K562 (cell line): ENCODE results near the gene BCAR3. TPM values are rescaled to one million over a fixed set of nuclear protein-coding genes. Genes with fewer than 3 reads are reported as not detected.

Experiments used
- ATAC-seq: fragments of 200-7000 bp; cut with Tn5 transposase; 3 replicates; pipeline ENCODE4 v1.9.1; 2020; ENCODE audit warnings: moderate library complexity
- BruUV-seq: library from RNA; stranded (reverse); fragments of 400-500 nt; replicated peaks from 2 replicates; lab custom pipeline; 2021; lab: Mats Ljungman, UMichigan
- CTCF ChIA-PET: fragments of 300-600 bp; formaldehyde crosslinking; extraction: SDS; loops from one replicate; lab custom pipeline; 2021; ENCODE audit warnings: low intra/inter-chr PET ratio; lab: Yijun Ruan, JAX
- POLR2A ChIA-PET: fragments of 300-600, 350-650 bp; sonication (Branson Sonifier 250); formaldehyde crosslinking; extraction: SDS; loops from one replicate; lab custom pipeline; 2021; ENCODE audit warnings: antibody characterized with exemption, inconsistent platforms; lab: Yijun Ruan, JAX
- DNase-seq, 4 experiments: peaks; one replicate each; pipeline versions ENCODE4 v3.0.0 to v3.0.0-alpha.2; 2011 to 2018; ENCODE audit warnings: low spot score in 3 of 4, mixed read lengths in 3 of 4; ENCODE audit errors: extremely low read depth in 1 of 4
- FAIRE-seq: peaks from 2 replicates; lab custom pipeline; 2011; peaks lifted over from hg19 to GRCh38; lab: Jason Lieb, UNC
- H2AFZ ChIP-seq: 2 replicates; pipeline ENCODE4 v1.6.0; 2011; ENCODE audit warnings: low read depth, low read length, control low read depth, inconsistent platforms
- H3K27ac ChIP-seq: fragments of 200-600 bp; 3 replicates; pipeline ENCODE4 v1.8.0; 2011; ENCODE audit warnings: low read depth, mild to moderate bottlenecking, control low read depth, inconsistent platforms, low read length, moderate library complexity, mixed read lengths; ENCODE audit errors: extremely low read depth
- H3K27me3 ChIP-seq, 2 experiments: fragments of 300-600 bp in 1 of 2; 2 replicates in 1 of 2; 3 replicates in 1 of 2; pipeline versions ENCODE4 v1.6.0 to v1.8.0; 2011; ENCODE audit warnings: inconsistent platforms in 2 of 2, low read length in 2 of 2, mild to moderate bottlenecking in 1 of 2, mixed read lengths in 1 of 2, moderate library complexity in 1 of 2; ENCODE audit not compliant: control insufficient read depth in 2 of 2, insufficient read depth in 2 of 2
- H3K36me3 ChIP-seq: fragments of 300-600 bp; 3 replicates; pipeline ENCODE4 v1.8.0; 2011; ENCODE audit warnings: mild to moderate bottlenecking, low read length, inconsistent platforms; ENCODE audit not compliant: control insufficient read depth, insufficient read depth
- H3K4me1 ChIP-seq, 2 experiments: fragments of 200-600 bp in 1 of 2; replicated peaks in 1 of 2; 2 replicates in 1 of 2; 3 replicates in 1 of 2; pipeline versions ENCODE4 v1.5.1 to v1.8.0; 2011; ENCODE audit warnings: inconsistent platforms in 2 of 2, low read length in 2 of 2, mild to moderate bottlenecking in 1 of 2, mixed read lengths in 1 of 2, moderate library complexity in 1 of 2; ENCODE audit not compliant: control insufficient read depth in 2 of 2, insufficient read depth in 2 of 2
- H3K4me2 ChIP-seq: 2 replicates; pipeline ENCODE4 v1.6.1; 2011; ENCODE audit warnings: low read length, control low read depth, inconsistent platforms, mixed read lengths; ENCODE audit not compliant: insufficient read depth
- H3K4me3 ChIP-seq: fragments of 200-600 bp; sonication (generic), shearing (Covaris generic); 2 replicates; pipeline ENCODE4 v1.5.1; 2016; ENCODE audit warnings: control low read depth, inconsistent platforms
- H3K79me2 ChIP-seq: fragments of 200-600 bp; 3 replicates; pipeline ENCODE4 v1.8.0; 2011; ENCODE audit warnings: low read length, inconsistent platforms; ENCODE audit not compliant: control insufficient read depth, insufficient read depth
- H3K9ac ChIP-seq, 2 experiments: 2 replicates each; pipeline versions ENCODE4 v1.6.0 to v1.6.1; 2011; ENCODE audit warnings: low read depth in 2 of 2, low read length in 2 of 2, control low read depth in 1 of 2, inconsistent platforms in 1 of 2, mild to moderate bottlenecking in 1 of 2, mixed read lengths in 1 of 2; ENCODE audit not compliant: insufficient read depth in 1 of 2
- H3K9me1 ChIP-seq: one replicate; pipeline ENCODE4 v1.6.0; 2011; ENCODE audit warnings: inconsistent platforms, mild to moderate bottlenecking, low read length, moderate library complexity; ENCODE audit not compliant: control insufficient read depth, insufficient read depth
- H3K9me3 ChIP-seq: replicated peaks from 2 replicates; pipeline ENCODE4 v1.5.1; 2011; ENCODE audit warnings: low read depth, low read length, inconsistent platforms; ENCODE audit not compliant: control insufficient read depth, insufficient read depth
- H4K20me1 ChIP-seq: replicated peaks from 2 replicates; pipeline ENCODE4 v1.6.1; 2011; ENCODE audit warnings: low read length, inconsistent platforms, mixed read lengths; ENCODE audit not compliant: control insufficient read depth, insufficient read depth
- E4F1 ChIP-seq: fragments of 250-450 bp; sonication (Bioruptor Pico); IDR thresholded peaks from 2 replicates; pipeline ENCODE4 v1.5.0; 2021; ENCODE audit warnings: mild to moderate bottlenecking, borderline replicate concordance
- OTX1 ChIP-seq: fragments of 450-650 bp; formaldehyde crosslinking; IDR thresholded peaks from 2 replicates; pipeline ENCODE4 v1.4.0; 2022; ENCODE audit warnings: mild to moderate bottlenecking
- POLR3G ChIP-seq: IDR thresholded peaks from 2 replicates; pipeline ENCODE4 v1.6.1; 2011; ENCODE audit not compliant: insufficient read length, insufficient replicate concordance; ENCODE audit errors: extremely low read depth
- PREB ChIP-seq: sonication (generic); formaldehyde crosslinking; IDR thresholded peaks from 2 replicates; pipeline ENCODE4 v1.8.1; 2023; ENCODE audit warnings: mild to moderate bottlenecking, missing genetic modification reagents
- RBM17 ChIP-seq: fragments of 200-400 bp; formaldehyde crosslinking; IDR thresholded peaks from 2 replicates; pipeline ENCODE4 v1.6.1; 2017; ENCODE audit warnings: low read depth, mild to moderate bottlenecking, low read length, borderline replicate concordance
- RFX1 ChIP-seq: fragments of 450-650 bp; IDR thresholded peaks from 2 replicates; pipeline ENCODE4 v1.6.1; 2016; ENCODE audit warnings: mild to moderate bottlenecking, moderate library complexity
- SMARCE1 ChIP-seq: fragments of 450-650 bp; IDR thresholded peaks from 2 replicates; pipeline ENCODE4 v1.7.1; 2016; ENCODE audit warnings: mild to moderate bottlenecking
- SRSF1 ChIP-seq: fragments of 200-400 bp; formaldehyde crosslinking; IDR thresholded peaks from 2 replicates; pipeline ENCODE4 v1.6.1; 2017; ENCODE audit warnings: mild to moderate bottlenecking, low read depth, low read length, moderate library complexity
- TARDBP ChIP-seq: fragments of 450-650 bp; IDR thresholded peaks from 2 replicates; pipeline ENCODE4 v1.6.1; 2016
- TBP ChIP-seq: optimal IDR thresholded peaks from 2 replicates; pipeline ENCODE3; 2011; ENCODE audit warnings: low read depth, low read length, improper control_type of control experiment
- ZNF121 ChIP-seq: sonication (generic); formaldehyde crosslinking; conservative IDR thresholded peaks from 2 replicates; pipeline ENCODE4 v1.8.0; 2022; ENCODE audit warnings: missing genetic modification reagents
- ZNF133 ChIP-seq: fragments of 250-450 bp; sonication (Bioruptor Pico); IDR thresholded peaks from 2 replicates; pipeline ENCODE4 v1.4.0; 2020; ENCODE audit warnings: mild to moderate bottlenecking
- ZNF232 ChIP-seq: sonication (generic); formaldehyde crosslinking; IDR thresholded peaks from 2 replicates; pipeline ENCODE4 v1.8.0; 2022; ENCODE audit warnings: mild to moderate bottlenecking, missing genetic modification reagents
- ZNF449 ChIP-seq: fragments of 250-450 bp; sonication (Bioruptor Pico); IDR thresholded peaks from 2 replicates; pipeline ENCODE4 v1.8.0; 2022; ENCODE audit warnings: moderate library complexity, mild to moderate bottlenecking, inconsistent platforms
- WGBS: fragments of 100-300 bp; shearing (Covaris generic); methylation state at CpG from one replicate; pipeline ENCODE4 v1.1.6; 2016; ENCODE audit warnings: low coverage, mixed read lengths; ENCODE audit not compliant: insufficient coverage; ENCODE audit errors: missing lambda C conversion rate; 5-methylcytosine and 5-hydroxymethylcytosine counted together
- in situ Hi-C: fragments of 300-500 bp; cut with MboI; formaldehyde crosslinking; loops from 4 replicates; pipeline ENCODE4 v1.15.0; 2018; ENCODE audit warnings: inconsistent platforms, mixed read lengths
- intact Hi-C: fragments of 100-400 bp; cut with micrococcal nuclease; formaldehyde crosslinking; loops from 2 replicates; pipeline ENCODE4 v1.14.2; 2022
- polyA plus RNA-seq, 8 experiments: library from polyadenylated mRNA; depleted of rRNA in 4 of 8; stranded (reverse) in 5 of 8; unstranded in 3 of 8; fragments of >200 nt; fragmentation: Nextera tagmentation in 2 of 8; fragmentation: Illumina TruSeq in 1 of 8; extraction: Ambion mirVana in 2 of 8; extraction: Trizol in 1 of 8; gene quantifications; 2 replicates each; pipeline versions ENCODE4 v1.2.1 to v1.2.3, GENCODE V29; 2011 to 2014; ENCODE audit warnings: inconsistent platforms in 1 of 8, missing spikeins in 1 of 8
- total RNA-seq, 7 experiments: library from RNA; depleted of rRNA in 6 of 7; stranded (reverse); fragments of >200 nt in 6 of 7; fragmentation: Illumina TruSeq in 2 of 7; extraction: Trizol in 2 of 7; gene quantifications; 2 replicates each; pipeline versions ENCODE4 v1.2.1 to v1.2.3, GENCODE V29; 2011 to 2021; ENCODE audit warnings: low replicate concordance in 1 of 7
- TF ChIP-seq, protein P1 (sequence below): fragments of 450-650 bp; IDR thresholded peaks from 2 replicates; pipeline ENCODE4 v1.6.1; 2016; ENCODE audit warnings: missing biosample characterization, missing genetic modification characterization

BCAR3 gene
- total and polyA plus RNA-seq, 9 of the 15 experiments (the other 6 are each of a cell fraction or from before 2014, with no cell fraction given) = 1.8 to 6.3 (median 3.8) TPM

GRCh38 chr1:93723110-93723509, 41.5 kb upstream of the BCAR3 start (continued):
- TF ChIP-seq E4F1 (CRISPR knock-in tag) = no peak
- TF ChIP-seq SMARCE1 = no peak
- TF ChIP-seq, protein P1, sequence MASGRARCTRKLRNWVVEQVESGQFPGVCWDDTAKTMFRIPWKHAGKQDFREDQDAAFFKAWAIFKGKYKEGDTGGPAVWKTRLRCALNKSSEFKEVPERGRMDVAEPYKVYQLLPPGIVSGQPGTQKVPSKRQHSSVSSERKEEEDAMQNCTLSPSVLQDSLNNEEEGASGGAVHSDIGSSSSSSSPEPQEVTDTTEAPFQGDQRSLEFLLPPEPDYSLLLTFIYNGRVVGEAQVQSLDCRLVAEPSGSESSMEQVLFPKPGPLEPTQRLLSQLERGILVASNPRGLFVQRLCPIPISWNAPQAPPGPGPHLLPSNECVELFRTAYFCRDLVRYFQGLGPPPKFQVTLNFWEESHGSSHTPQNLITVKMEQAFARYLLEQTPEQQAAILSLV (tag) = no peak
- TF ChIP-seq TBP = no peak
- no peak for TF ChIP-seq ZNF121 (CRISPR knock-in tag)

GRCh38 chr1:93722081-93723031, 40.7 kb upstream of the BCAR3 start:
- H3K79me2 ChIP-seq = no peaks in the 10 kb centered on the region
- no peaks in the 10 kb centered on the region for H3K4me1 ChIP-seq
- H3K9me1 ChIP-seq = no peaks in the 10 kb centered on the region
- intact Hi-C loops (no loop called here), in situ Hi-C loops (no loop called here)
- no peaks in the 10 kb centered on the region for H3K9me3 ChIP-seq
- H3K4me3 ChIP-seq = no peak overlapping the region
- no peak overlapping the region for H2AFZ ChIP-seq
- no peak overlapping the region for H3K4me2 ChIP-seq
- ChIA-PET CTCF (no interaction called here), POLR2A (no interaction called here)
- peaks cover 0 to 49% of the 10 kb centered on the region in 2 experiments; a peak in 3 of 5 replicates for H3K27me3 ChIP-seq
- peak; percentile 61 for ATAC-seq
- no peak for FAIRE-seq
- DNase-seq = no peak
- no peak overlapping the region for H3K27ac ChIP-seq
- no peaks in the 10 kb centered on the region for H4K20me1 ChIP-seq
- 13% methylated on average over 21 of the region's 21 CpGs for WGBS
- no peak overlapping the region for H3K9ac ChIP-seq
- no peaks in the 10 kb centered on the region for H3K36me3 ChIP-seq
- no TSS peak for BruUV-seq
- no peak for TF ChIP-seq PREB
- TF ChIP-seq OTX1 (CRISPR knock-in tag) = no peak
- TF ChIP-seq SRSF1 = no peak
- TF ChIP-seq ZNF449 (CRISPR knock-in tag) = no peak
- no peak for TF ChIP-seq POLR3G
- TF ChIP-seq ZNF232 = no peak
- TF ChIP-seq ZNF133 = no peak
- no peak for TF ChIP-seq RBM17
- TF ChIP-seq RFX1 = no peak
- TF ChIP-seq TARDBP = no peak
